Measurements from ENCODE around the gene ZBED6.
"Not testable (repeated sequence)": the region's sequence is repeated elsewhere in the genome, so short reads cannot be mapped to it uniquely, and the experiment has no call there.

Gene ZBED6

GRCh38 chr1:203795441-203796235, at the start of gene ZBED6, which contains the start of gene ZC3H11A:
Gene ZBED6 (plus strand): TSS chr1:203795623. CDS start chr1:203797523, 1,900 bp downstream.
Gene ZC3H11A (plus strand): TSS chr1:203795623. CDS start chr1:203817071, 21,448 bp downstream.
- in situ Hi-C loops (cut with HindIII; ENCODE audit: low pct_ligation_motif_present, low pct_unique_long_range_greater_than_20kb, low sequenced_read_pairs), result no loop called here
- peak; percentile 98 for DNase-seq

- in situ Hi-C loops (cut with HindIII; ENCODE audit: low pct_ligation_motif_present, low pct_unique_long_range_greater_than_20kb, low sequenced_read_pairs), result no loop called here
- no peak for DNase-seq
Observed at GRCh38 chr1:203746281-203746680, 49.1 kb upstream of the ZBED6 start.

GRCh38 chr1:203751051-203751450, 44.4 kb upstream of the ZBED6 start:
- in situ Hi-C loops (cut with HindIII; ENCODE audit: low pct_ligation_motif_present, low pct_unique_long_range_greater_than_20kb, low sequenced_read_pairs), result no loop called here
- no peak for DNase-seq

- DNase-seq; in situ Hi-C loops (cut with HindIII; ENCODE audit: low pct_ligation_motif_present, low pct_unique_long_range_greater_than_20kb, low sequenced_read_pairs): not testable (repeated sequence)
Observed at GRCh38 chr1:203751618-203752361, 43.6 kb upstream of the ZBED6 start.

- DNase-seq, result no peak
- in situ Hi-C loops (cut with HindIII; ENCODE audit: low pct_ligation_motif_present, low pct_unique_long_range_greater_than_20kb, low sequenced_read_pairs), result no loop called here
Observed at GRCh38 chr1:203754455-203754864, 41.0 kb upstream of the ZBED6 start.

GRCh38 chr1:203756036-203756435, 39.4 kb upstream of the ZBED6 start:
- no peak for DNase-seq
- in situ Hi-C loops (cut with HindIII; ENCODE audit: low pct_ligation_motif_present, low pct_unique_long_range_greater_than_20kb, low sequenced_read_pairs), result no loop called here

- in situ Hi-C loops (cut with HindIII; ENCODE audit: low pct_ligation_motif_present, low pct_unique_long_range_greater_than_20kb, low sequenced_read_pairs), result not testable (repeated sequence)
Observed at GRCh38 chr1:203758749-203759148, 36.7 kb upstream of the ZBED6 start.

GRCh38 chr1:203760506-203760905, 34.9 kb upstream of the ZBED6 start:
- in situ Hi-C loops (cut with HindIII; ENCODE audit: low pct_ligation_motif_present, low pct_unique_long_range_greater_than_20kb, low sequenced_read_pairs), result no loop called here
- no peak for DNase-seq

More at GRCh38 chr1:203758749-203759148, 36.7 kb upstream of the ZBED6 start:
- not testable (repeated sequence) for DNase-seq

GRCh38 chr1:203761958-203762357, 33.5 kb upstream of the ZBED6 start:
- DNase-seq; in situ Hi-C loops (cut with HindIII; ENCODE audit: low pct_ligation_motif_present, low pct_unique_long_range_greater_than_20kb, low sequenced_read_pairs): not testable (repeated sequence)

GRCh38 chr1:203763505-203763904, 31.9 kb upstream of the ZBED6 start:
- in situ Hi-C loops (cut with HindIII; ENCODE audit: low pct_ligation_motif_present, low pct_unique_long_range_greater_than_20kb, low sequenced_read_pairs), result no loop called here

GRCh38 chr1:203764105-203765028, 31.1 kb upstream of the ZBED6 start:
- DNase-seq, result no peak
- in situ Hi-C loops (cut with HindIII; ENCODE audit: low pct_ligation_motif_present, low pct_unique_long_range_greater_than_20kb, low sequenced_read_pairs), result no loop called here

More at GRCh38 chr1:203763505-203763904, 31.9 kb upstream of the ZBED6 start:
- no peak for DNase-seq

GRCh38 chr1:203765029-203765837, 30.2 kb upstream of the ZBED6 start, which contains the start of gene LAX1:
Gene LAX1 (plus strand): TSS chr1:203765183. CDS start chr1:203765566, 383 bp downstream.
- in situ Hi-C loops (cut with HindIII; ENCODE audit: low pct_ligation_motif_present, low pct_unique_long_range_greater_than_20kb, low sequenced_read_pairs), result no loop called here
- DNase-seq, result no peak

- in situ Hi-C loops (cut with HindIII; ENCODE audit: low pct_ligation_motif_present, low pct_unique_long_range_greater_than_20kb, low sequenced_read_pairs), result no loop called here
Observed at GRCh38 chr1:203768256-203768655, 27.2 kb upstream of the ZBED6 start.

GRCh38 chr1:203769505-203770343, 25.7 kb upstream of the ZBED6 start:
- DNase-seq, result peak; percentile 65
- in situ Hi-C loops (cut with HindIII; ENCODE audit: low pct_ligation_motif_present, low pct_unique_long_range_greater_than_20kb, low sequenced_read_pairs), result no loop called here

More at GRCh38 chr1:203768256-203768655, 27.2 kb upstream of the ZBED6 start:
- no peak for DNase-seq

GRCh38 chr1:203771901-203772301, 23.5 kb upstream of the ZBED6 start:
- no peak for DNase-seq
- in situ Hi-C loops (cut with HindIII; ENCODE audit: low pct_ligation_motif_present, low pct_unique_long_range_greater_than_20kb, low sequenced_read_pairs), result no loop called here

GRCh38 chr1:203772836-203773235, 22.6 kb upstream of the ZBED6 start:
- in situ Hi-C loops (cut with HindIII; ENCODE audit: low pct_ligation_motif_present, low pct_unique_long_range_greater_than_20kb, low sequenced_read_pairs), result no loop called here
- no peak for DNase-seq

GRCh38 chr1:203776636-203777035, 18.8 kb upstream of the ZBED6 start:
- no peak for DNase-seq
- in situ Hi-C loops (cut with HindIII; ENCODE audit: low pct_ligation_motif_present, low pct_unique_long_range_greater_than_20kb, low sequenced_read_pairs), result no loop called here
